Measurements from ENCODE around the gene FAIM2.
"Not testable (repeated sequence)": the region's sequence is repeated elsewhere in the genome, so short reads cannot be mapped to it uniquely, and the experiment has no call there.

The FAIM2 gene

GRCh38 chr12:49877066-49877465, 26.6 kb downstream of the FAIM2 start:
- no peak for DNase-seq

- DNase-seq: no peak
Measured at GRCh38 chr12:49876070-49876469, 27.6 kb downstream of the FAIM2 start.

GRCh38 chr12:49875115-49875720, 28.5 kb downstream of the FAIM2 start:
- DNase-seq: no peak

- no peak for DNase-seq
Measured at GRCh38 chr12:49874142-49874897, 29.4 kb downstream of the FAIM2 start.

- DNase-seq: no peak
Measured at GRCh38 chr12:49873361-49873934, 30.3 kb downstream of the FAIM2 start.

GRCh38 chr12:49872781-49873181, 30.9 kb downstream of the FAIM2 start:
- DNase-seq: no peak

- no peak for DNase-seq
Measured at GRCh38 chr12:49872381-49872780, 31.3 kb downstream of the FAIM2 start.

- not testable (repeated sequence) for DNase-seq
Measured at GRCh38 chr12:49871811-49872251, 31.9 kb downstream of the FAIM2 start.

GRCh38 chr12:49871263-49871561, 32.5 kb downstream of the FAIM2 start:
- no peak for DNase-seq

- no peak for DNase-seq
Measured at GRCh38 chr12:49870501-49871262, 33.0 kb downstream of the FAIM2 start.

GRCh38 chr12:49869816-49870500, 33.7 kb downstream of the FAIM2 start:
- DNase-seq: no peak

GRCh38 chr12:49868952-49869815, 34.5 kb downstream of the FAIM2 start:
- peak; percentile 84 for DNase-seq

- no peak for DNase-seq
Measured at GRCh38 chr12:49868449-49868848, 35.3 kb downstream of the FAIM2 start.

GRCh38 chr12:49867570-49868341, 35.9 kb downstream of the FAIM2 start:
- DNase-seq: no peak

- DNase-seq: peak; percentile 30
Measured at GRCh38 chr12:49866859-49867569, 36.7 kb downstream of the FAIM2 start.

GRCh38 chr12:49865782-49866135, 37.9 kb downstream of the FAIM2 start:
- no peak for DNase-seq

- DNase-seq: no peak
Measured at GRCh38 chr12:49865109-49865781, 38.5 kb downstream of the FAIM2 start.

- no peak for DNase-seq
Measured at GRCh38 chr12:49864798-49865090, 39.0 kb downstream of the FAIM2 start.

- DNase-seq: no peak
Measured at GRCh38 chr12:49863946-49864797, 39.5 kb downstream of the FAIM2 start.

All from amniotic stem cell (primary cell).